Measurements from ENCODE around the gene CAP1.

The CAP1 gene

DNA sequence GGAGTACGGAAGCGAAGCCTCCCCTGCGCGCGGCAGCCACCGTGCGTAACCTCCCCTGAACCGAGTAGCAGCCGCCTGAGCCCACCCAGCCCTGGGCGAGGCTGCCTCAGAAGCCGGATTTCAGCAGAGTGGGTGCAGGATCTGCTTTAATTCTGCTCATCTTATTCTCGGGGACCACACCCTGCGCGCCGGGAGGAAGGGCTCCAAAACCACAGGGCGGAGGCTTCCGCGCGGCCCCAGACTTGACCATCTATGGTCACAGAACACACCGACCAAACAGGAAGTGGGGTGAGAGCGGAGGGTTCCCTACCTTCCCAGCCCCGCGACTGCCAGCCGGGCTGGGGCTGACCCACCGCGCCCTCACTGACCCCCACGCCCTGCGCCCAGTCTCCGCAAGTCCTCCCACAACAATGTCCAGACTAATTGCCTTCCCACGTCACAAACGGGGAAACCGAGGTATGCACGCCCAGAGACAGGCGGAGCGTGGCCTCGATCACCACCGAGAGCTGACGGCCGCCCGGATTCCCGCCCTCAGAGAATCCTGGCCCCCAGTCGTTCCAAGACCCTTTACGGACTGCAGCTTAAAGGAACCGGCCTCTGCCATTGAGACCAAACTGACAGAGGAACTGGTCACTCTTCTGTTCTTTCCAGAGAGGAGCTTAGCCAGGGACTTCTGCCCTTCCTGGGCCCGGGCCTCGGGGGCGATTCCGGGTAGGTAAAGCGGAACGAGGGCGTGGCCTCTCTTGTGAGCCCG lies 595 bp upstream of the CAP1 start:
- H3K4me3 ChIP-seq (ENCODE audit: low read depth, low read length), result peak overlapping the region; percentile 89
- in situ Hi-C loops (cut with HindIII; ENCODE audit: low sequenced_read_pairs), result no loop called here

GRCh38 chr1:40041466-40041838 lies 923 bp downstream of the CAP1 start:
- in situ Hi-C loops (cut with HindIII; ENCODE audit: low sequenced_read_pairs), result no loop called here
- peak overlapping the region; percentile 89 for H3K4me3 ChIP-seq (ENCODE audit: low read depth, low read length)
- no peak for DNase-seq (ENCODE audit: low read depth)
- TF ChIP-seq, protein P1, sequence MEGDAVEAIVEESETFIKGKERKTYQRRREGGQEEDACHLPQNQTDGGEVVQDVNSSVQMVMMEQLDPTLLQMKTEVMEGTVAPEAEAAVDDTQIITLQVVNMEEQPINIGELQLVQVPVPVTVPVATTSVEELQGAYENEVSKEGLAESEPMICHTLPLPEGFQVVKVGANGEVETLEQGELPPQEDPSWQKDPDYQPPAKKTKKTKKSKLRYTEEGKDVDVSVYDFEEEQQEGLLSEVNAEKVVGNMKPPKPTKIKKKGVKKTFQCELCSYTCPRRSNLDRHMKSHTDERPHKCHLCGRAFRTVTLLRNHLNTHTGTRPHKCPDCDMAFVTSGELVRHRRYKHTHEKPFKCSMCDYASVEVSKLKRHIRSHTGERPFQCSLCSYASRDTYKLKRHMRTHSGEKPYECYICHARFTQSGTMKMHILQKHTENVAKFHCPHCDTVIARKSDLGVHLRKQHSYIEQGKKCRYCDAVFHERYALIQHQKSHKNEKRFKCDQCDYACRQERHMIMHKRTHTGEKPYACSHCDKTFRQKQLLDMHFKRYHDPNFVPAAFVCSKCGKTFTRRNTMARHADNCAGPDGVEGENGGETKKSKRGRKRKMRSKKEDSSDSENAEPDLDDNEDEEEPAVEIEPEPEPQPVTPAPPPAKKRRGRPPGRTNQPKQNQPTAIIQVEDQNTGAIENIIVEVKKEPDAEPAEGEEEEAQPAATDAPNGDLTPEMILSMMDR (IDR thresholded peaks at IDR 0.05; ENCODE audit: low read depth, low read length, missing control alignments), result no peak

More for the DNA sequence above, 595 bp upstream of the CAP1 start:
- DNase-seq (ENCODE audit: low read depth), result peak; percentile 53
- TF ChIP-seq, protein P1 (IDR thresholded peaks at IDR 0.05; ENCODE audit: low read depth, low read length, missing control alignments), result no peak

DNA sequence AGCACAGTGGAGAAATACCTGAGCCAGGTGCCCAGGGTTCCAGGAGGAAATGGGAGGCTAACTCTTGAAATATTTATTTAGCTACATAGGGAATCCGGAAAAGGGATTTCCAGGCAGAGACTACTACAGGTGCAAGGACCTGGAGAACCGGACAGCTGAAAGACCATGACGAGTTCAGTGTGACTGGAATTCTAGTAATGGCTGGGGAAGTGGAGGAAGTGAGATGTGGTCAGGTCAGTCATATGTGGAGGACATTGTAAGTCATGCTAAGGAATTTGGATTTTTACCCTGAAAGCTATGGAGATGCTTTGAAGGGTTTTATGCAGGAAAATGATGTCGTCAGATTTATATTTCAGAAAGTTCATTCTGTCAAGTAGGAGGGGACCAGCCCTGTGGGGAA lies 1.8 kb downstream of the CAP1 start:
- TF ChIP-seq, protein P1 (IDR thresholded peaks at IDR 0.05; ENCODE audit: low read depth, low read length, missing control alignments), result no peak
- H3K4me3 ChIP-seq (ENCODE audit: low read depth, low read length), result peak overlapping the region; percentile 89
- in situ Hi-C loops (cut with HindIII; ENCODE audit: low sequenced_read_pairs), result no loop called here
- no peak for DNase-seq (ENCODE audit: low read depth)

- TF ChIP-seq, protein P1 (IDR thresholded peaks at IDR 0.05; ENCODE audit: low read depth, low read length, missing control alignments), result no peak
- no peak for DNase-seq (ENCODE audit: low read depth)
- in situ Hi-C loops (cut with HindIII; ENCODE audit: low sequenced_read_pairs), result no loop called here
- H3K4me3 ChIP-seq (ENCODE audit: low read depth, low read length), result no peak overlapping the region
Measured at GRCh38 chr1:40044110-40044509, 3.6 kb downstream of the CAP1 start.

- no peak overlapping the region for H3K4me3 ChIP-seq (ENCODE audit: low read depth, low read length)
- in situ Hi-C loops (cut with HindIII; ENCODE audit: low sequenced_read_pairs), result no loop called here
- DNase-seq (ENCODE audit: low read depth), result no peak
- TF ChIP-seq, protein P1 (IDR thresholded peaks at IDR 0.05; ENCODE audit: low read depth, low read length, missing control alignments), result no peak
Measured at GRCh38 chr1:40045182-40045581, 4.7 kb downstream of the CAP1 start.

DNA sequence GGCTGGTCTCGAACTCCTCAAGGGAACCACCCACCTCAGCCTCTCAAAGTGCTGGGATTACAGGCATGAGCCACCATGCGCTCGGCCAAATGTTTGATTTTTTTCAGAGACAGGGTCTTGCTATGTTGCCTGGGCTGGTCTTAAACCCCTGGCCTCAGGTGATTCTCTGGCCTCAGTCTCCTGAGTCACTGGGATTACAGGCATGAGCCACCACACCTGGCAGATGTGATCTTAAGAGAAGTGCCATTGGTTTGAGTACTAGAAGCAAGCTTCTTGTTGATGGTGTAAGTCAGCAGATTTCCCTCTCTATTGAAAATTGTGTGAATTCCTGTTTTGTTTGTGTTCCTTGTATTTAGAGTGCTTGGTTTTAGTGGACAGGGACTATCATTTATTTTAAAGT lies 5.2 kb downstream of the CAP1 start:
- no peak for DNase-seq (ENCODE audit: low read depth)
- in situ Hi-C loops (cut with HindIII; ENCODE audit: low sequenced_read_pairs), result no loop called here
- H3K4me3 ChIP-seq (ENCODE audit: low read depth, low read length), result no peak overlapping the region
- TF ChIP-seq, protein P1 (IDR thresholded peaks at IDR 0.05; ENCODE audit: low read depth, low read length, missing control alignments), result no peak
